Tibial artery (tissue), 4 donors: ENCODE measurements around the gene ENOX2.
A peak's percentile ranks its signal among the peaks of the same experiment; 100 is the strongest.

ENCODE experiments used
- DNase-seq, 2 donors: peaks; one replicate each; pipeline ENCODE4 v3.0.0-alpha.2; 2019
- H3K27ac ChIP-seq, 2 donors: fragments of 200-600 bp; sonication (generic) in 1 of 2; 1 replicate in 1 of 2; 2 replicates in 1 of 2; pipeline ENCODE4 v1.5.1; 2018 to 2019; ENCODE audit warnings: mild to moderate bottlenecking in 1 of 2
- H3K27me3 ChIP-seq, 2 donors: fragments of 200-600 bp; sonication (generic) in 1 of 2; one replicate each; pipeline versions ENCODE4 v1.5.1 to v1.6.0; 2016 to 2019
- H3K36me3 ChIP-seq, 3 donors: fragments of 200-600 bp; sonication (generic) in 2 of 3; one replicate each; pipeline ENCODE4 v1.5.1; 2016 to 2019; ENCODE audit warnings: mild to moderate bottlenecking in 2 of 3
- H3K4me1 ChIP-seq, 4 donors: fragments of 200-600 bp; sonication (generic) in 2 of 4; 1 replicate in 3 of 4; 2 replicates in 1 of 4; pipeline ENCODE4 v1.5.1; 2016 to 2019
- H3K4me3 ChIP-seq, 2 donors: fragments of 200-600 bp; sonication (generic) in 1 of 2; 1 replicate in 1 of 2; 2 replicates in 1 of 2; pipeline ENCODE4 v1.5.1; 2018 to 2019; ENCODE audit warnings: mild to moderate bottlenecking in 2 of 2
- H3K9me3 ChIP-seq, 3 donors: fragments of 200-600 bp; sonication (generic) in 1 of 3; one replicate each; pipeline ENCODE4 v1.5.1; 2016 to 2019
- CTCF ChIP-seq, 2 experiments: fragments of 200-600 bp in 1 of 2; fragments of 450-650 bp in 1 of 2; IDR thresholded peaks; one replicate each; pipeline ENCODE4 v1.5.1; 2017 to 2019; ENCODE audit warnings: antibody characterized with exemption in 2 of 2, mild to moderate bottlenecking in 1 of 2, moderate library complexity in 1 of 2
- intact Hi-C: fragments of 100-400 bp; cut with DNase I; formaldehyde crosslinking; loops from one replicate; pipeline ENCODE4 v1.15.0; 2023; ENCODE audit warnings: low total_unique reads

Gene ENOX2

GRCh38 chrX:130916636-130917422, 13.8 kb upstream of the ENOX2 start:
- no peak overlapping the region for H3K4me3 ChIP-seq
- no peak overlapping the region for H3K27ac ChIP-seq
- peak; percentile 62 to 67 for TF ChIP-seq CTCF (IDR thresholded peaks at IDR 0.05)
- DNase-seq: peak in 1 of 2 donors; percentile 64
- no peaks in the 10 kb centered on the region for H3K27me3 ChIP-seq
- no peaks in the 10 kb centered on the region for H3K9me3 ChIP-seq
- H3K4me1 ChIP-seq: no peaks in the 10 kb centered on the region
- intact Hi-C loops: loop anchor here (10.0 kb wide), 2 partner anchors 342 to 382 kb away; no protein-coding TSS in a partner anchor
- no peaks in the 10 kb centered on the region for H3K36me3 ChIP-seq

- intact Hi-C loops: loop anchor here (10.0 kb wide), 2 partner anchors 341 to 381 kb away; no protein-coding TSS in a partner anchor
- TF ChIP-seq CTCF (IDR thresholded peaks at IDR 0.05): no peak
These were observed 12.3 kb upstream of the ENOX2 start for GRCh38 chrX:130915302-130915701.

GRCh38 chrX:130909469-130910136, 6.6 kb upstream of the ENOX2 start:
- no peak for DNase-seq
- Histone ChIP-seq H3K4me1 (no peaks in the 10 kb centered on the region), H3K27ac (peak overlapping the region; percentile 41 to 50), H3K9me3 (no peaks in the 10 kb centered on the region), H3K36me3 (no peaks in the 10 kb centered on the region), H3K27me3 (no peaks in the 10 kb centered on the region), H3K4me3 (no peak overlapping the region)
- no peak for TF ChIP-seq CTCF (IDR thresholded peaks at IDR 0.05)
- intact Hi-C loops: loop anchor here (5.0 to 10.0 kb wide), 3 partner anchors 335 to 507 kb away; partner anchors contain the start of gene RBMX2

More at GRCh38 chrX:130915302-130915701, 12.3 kb upstream of the ENOX2 start:
- no peak overlapping the region for H3K4me3 ChIP-seq
- H3K27ac ChIP-seq: no peak overlapping the region
- no peak for DNase-seq
- no peaks in the 10 kb centered on the region for H3K9me3 ChIP-seq
- no peaks in the 10 kb centered on the region for H3K27me3 ChIP-seq
- no peaks in the 10 kb centered on the region for H3K4me1 ChIP-seq
- no peaks in the 10 kb centered on the region for H3K36me3 ChIP-seq

DNA sequence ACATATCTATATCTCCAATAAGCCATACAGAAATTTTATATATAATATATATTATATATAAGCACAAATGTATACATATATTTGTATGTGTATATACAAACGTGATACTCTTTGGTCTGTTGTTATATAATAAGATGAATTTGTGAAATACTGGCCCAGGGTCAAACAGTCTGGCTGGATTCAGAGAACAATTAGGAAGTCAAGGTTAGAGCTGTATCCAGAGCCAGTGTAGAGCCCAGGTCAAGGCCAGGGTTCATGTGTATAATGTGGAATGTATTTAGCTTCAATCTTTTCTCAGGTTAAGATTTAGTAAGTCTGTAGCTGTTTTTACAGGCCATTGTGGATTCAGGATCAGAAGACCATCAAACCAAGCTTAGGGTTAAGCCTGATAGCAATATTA, 3.8 kb upstream of the ENOX2 start:
- TF ChIP-seq CTCF (IDR thresholded peaks at IDR 0.05): no peak
- H3K36me3 ChIP-seq: no peaks in the 10 kb centered on the region
- no peaks in the 10 kb centered on the region for H3K27me3 ChIP-seq
- no peaks in the 10 kb centered on the region for H3K9me3 ChIP-seq
- H3K27ac ChIP-seq: no peak overlapping the region
- no peak overlapping the region for H3K4me3 ChIP-seq
- intact Hi-C loops: loop anchor here (5.0 kb wide), 1 partner anchor 504 kb away; the partner anchor contains the start of gene RBMX2
- H3K4me1 ChIP-seq: peaks cover 0 to 5% (median 0%) of the 10 kb centered on the region in 4 donors
- DNase-seq: no peak

- Histone ChIP-seq H3K4me1 (peaks cover 0 to 11% (median 0%) of the 10 kb centered on the region in 4 donors), H3K36me3 (no peaks in the 10 kb centered on the region), H3K4me3 (peak overlapping the region; percentile 70 to 73), H3K27ac (peak overlapping the region; percentile 81 to 88), H3K9me3 (no peaks in the 10 kb centered on the region), H3K27me3 (no peaks in the 10 kb centered on the region)
- DNase-seq: no peak
- TF ChIP-seq CTCF (IDR thresholded peaks at IDR 0.05): no peak
- intact Hi-C loops: no loop called here
These were observed 595 bp downstream of the ENOX2 start for GRCh38 chrX:130902446-130902782.
